Gastroesophageal sphincter (tissue), 4 donors: Measurements from ENCODE around the gene FRA10AC1. TPM values are rescaled to one million over a fixed set of nuclear protein-coding genes. Genes with fewer than 3 reads are reported as not detected.

Experiments used
- ATAC-seq: fragments of 150-250 bp; one replicate; pipeline ENCODE4 v1.9.1; 2016; ENCODE audit warnings: mild to moderate bottlenecking, moderate library complexity
- H3K27ac ChIP-seq, 4 donors: fragments of 200-600 bp; sonication (generic) in 3 of 4; 1 replicate in 3 of 4; 2 replicates in 1 of 4; pipeline ENCODE4 v1.5.1; 2016 to 2019
- H3K27me3 ChIP-seq: fragments of 200-600 bp; sonication (generic); one replicate; pipeline ENCODE4 v1.5.1; 2019
- H3K36me3 ChIP-seq, 2 donors: fragments of 200-600 bp; sonication (generic); one replicate each; pipeline ENCODE4 v1.5.1; 2019; ENCODE audit warnings: control low read depth in 1 of 2
- H3K4me1 ChIP-seq, 3 donors: fragments of 200-600 bp; sonication (generic); 1 replicate in 2 of 3; 2 replicates in 1 of 3; pipeline ENCODE4 v1.5.1; 2016 to 2019; ENCODE audit warnings: control low read depth in 2 of 3
- H3K4me3 ChIP-seq, 2 donors: fragments of 200-600 bp; sonication (generic); one replicate each; pipeline ENCODE4 v1.5.1; 2019; ENCODE audit warnings: mild to moderate bottlenecking in 1 of 2, moderate library complexity in 1 of 2
- H3K9me3 ChIP-seq, 3 donors: fragments of 200-600 bp; sonication (generic); one replicate each; pipeline ENCODE4 v1.5.1; 2017 to 2019; ENCODE audit warnings: control low read depth in 2 of 3
- EP300 ChIP-seq: sonication (generic); formaldehyde crosslinking; IDR thresholded peaks from one replicate; pipeline ENCODE4 v1.6.1; 2017; ENCODE audit warnings: antibody characterized with exemption, mild to moderate bottlenecking
- POLR2A ChIP-seq, 2 donors: fragments of 450-650 bp; IDR thresholded peaks; one replicate each; pipeline ENCODE4 v1.6.1; 2017; ENCODE audit warnings: antibody characterized with exemption in 2 of 2, mild to moderate bottlenecking in 2 of 2, moderate library complexity in 1 of 2
- POLR2AphosphoS5 ChIP-seq: sonication (generic); formaldehyde crosslinking; IDR thresholded peaks from one replicate; pipeline ENCODE4 v1.6.1; 2017; ENCODE audit warnings: antibody characterized with exemption
- WGBS, 2 donors: methylation state at CpG; one replicate each; pipeline ENCODE4 v1.1.5; 2018; ENCODE audit warnings: low coverage in 1 of 2; 5-methylcytosine and 5-hydroxymethylcytosine counted together
- total RNA-seq, 4 donors: library from RNA; depleted of rRNA; stranded (reverse); fragments of >200 nt; gene quantifications; one replicate each; pipeline ENCODE4 v1.1.0, GENCODE V29; 2016
- TF ChIP-seq, protein P1 (sequence below), 4 experiments: fragments of 200-600 bp in 2 of 4; fragments of 450-650 bp in 2 of 4; sonication (generic) in 1 of 4; IDR thresholded peaks; one replicate each; pipeline ENCODE4 v1.5.1; 2017 to 2019; ENCODE audit warnings: antibody characterized with exemption in 4 of 4, mild to moderate bottlenecking in 2 of 4, moderate library complexity in 2 of 4

FRA10AC1 gene
- total RNA-seq, 4 donors from 2014 or later: 8.4 to 28.6 (median 14.3) TPM

DNA sequence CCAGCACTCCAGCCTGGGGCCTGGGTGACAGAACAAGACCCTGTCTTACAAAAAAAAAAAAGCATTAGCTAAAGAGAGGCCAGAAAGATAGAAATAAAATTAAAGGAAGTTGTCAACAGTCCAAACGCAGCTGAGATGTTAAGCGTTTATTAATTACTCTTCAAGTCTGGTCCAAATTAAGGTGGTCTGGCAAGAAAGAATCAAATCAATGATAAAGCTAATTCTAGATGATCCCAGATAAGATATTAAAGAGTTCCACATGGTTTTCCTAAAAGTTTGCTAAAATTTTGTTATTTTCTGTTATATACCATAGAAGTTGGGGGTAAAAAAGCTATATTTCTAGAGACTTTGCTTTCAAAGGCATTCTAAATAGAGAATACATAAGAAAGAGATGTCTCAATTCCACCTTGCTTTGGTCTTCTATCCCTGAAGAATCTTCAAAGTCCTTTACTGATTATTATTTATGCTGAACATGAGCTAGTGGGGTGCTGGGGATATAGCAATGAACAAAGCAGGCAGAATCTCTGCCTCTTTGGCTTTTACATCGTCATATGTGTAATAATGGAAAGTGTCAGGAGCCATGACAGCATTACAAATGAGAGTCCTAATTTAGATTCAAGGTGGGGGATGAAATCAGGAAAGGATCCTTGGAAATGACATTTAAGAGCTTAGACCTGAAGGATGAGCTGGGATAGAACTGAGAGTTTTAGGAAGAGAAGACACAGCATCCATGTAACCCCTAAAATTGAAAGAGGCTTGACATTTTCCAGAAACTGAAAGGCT is 23.4 kb downstream of the FRA10AC1 start:
- ATAC-seq: no peak
- no peaks in the 10 kb centered on the region for H3K9me3 ChIP-seq
- H3K27ac ChIP-seq: no peak overlapping the region
- 74 to 86% methylated on average over 3 of the region's 3 CpGs for WGBS, 2 donors
- no peak for TF ChIP-seq POLR2A (IDR thresholded peaks at IDR 0.05)
- TF ChIP-seq, protein P1, sequence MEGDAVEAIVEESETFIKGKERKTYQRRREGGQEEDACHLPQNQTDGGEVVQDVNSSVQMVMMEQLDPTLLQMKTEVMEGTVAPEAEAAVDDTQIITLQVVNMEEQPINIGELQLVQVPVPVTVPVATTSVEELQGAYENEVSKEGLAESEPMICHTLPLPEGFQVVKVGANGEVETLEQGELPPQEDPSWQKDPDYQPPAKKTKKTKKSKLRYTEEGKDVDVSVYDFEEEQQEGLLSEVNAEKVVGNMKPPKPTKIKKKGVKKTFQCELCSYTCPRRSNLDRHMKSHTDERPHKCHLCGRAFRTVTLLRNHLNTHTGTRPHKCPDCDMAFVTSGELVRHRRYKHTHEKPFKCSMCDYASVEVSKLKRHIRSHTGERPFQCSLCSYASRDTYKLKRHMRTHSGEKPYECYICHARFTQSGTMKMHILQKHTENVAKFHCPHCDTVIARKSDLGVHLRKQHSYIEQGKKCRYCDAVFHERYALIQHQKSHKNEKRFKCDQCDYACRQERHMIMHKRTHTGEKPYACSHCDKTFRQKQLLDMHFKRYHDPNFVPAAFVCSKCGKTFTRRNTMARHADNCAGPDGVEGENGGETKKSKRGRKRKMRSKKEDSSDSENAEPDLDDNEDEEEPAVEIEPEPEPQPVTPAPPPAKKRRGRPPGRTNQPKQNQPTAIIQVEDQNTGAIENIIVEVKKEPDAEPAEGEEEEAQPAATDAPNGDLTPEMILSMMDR (IDR thresholded peaks at IDR 0.05): no peak
- TF ChIP-seq EP300: no peak
- TF ChIP-seq POLR2AphosphoS5: no peak
- H3K4me3 ChIP-seq: no peak overlapping the region
- H3K27me3 ChIP-seq: no peaks in the 10 kb centered on the region
- H3K4me1 ChIP-seq: no peaks in the 10 kb centered on the region
- H3K36me3 ChIP-seq: peaks cover 3 to 92% of the 10 kb centered on the region in 2 donors

DNA sequence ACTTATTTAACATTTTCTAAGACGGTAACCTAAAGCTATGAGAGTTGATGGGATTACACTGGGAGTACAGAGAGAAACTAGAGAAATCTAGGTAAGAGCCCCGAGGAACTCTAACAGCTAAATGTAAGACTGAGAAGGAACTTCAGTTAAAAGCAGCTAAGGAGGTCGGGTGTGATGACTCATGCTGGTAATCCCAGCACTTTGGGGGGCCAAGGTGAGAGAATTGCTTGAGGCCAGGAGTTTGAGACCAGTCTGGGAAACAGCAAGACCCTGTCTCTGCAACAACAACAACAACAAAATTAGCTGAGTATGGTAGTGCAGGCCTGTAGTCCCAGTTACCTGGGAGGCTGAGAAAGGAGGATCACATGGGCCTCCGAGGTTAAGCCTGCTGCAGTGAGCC is 24.0 kb downstream of the FRA10AC1 start:
- ATAC-seq: no peak
- WGBS, 2 donors: 86% methylated on average over 4 of the region's 4 CpGs

DNA sequence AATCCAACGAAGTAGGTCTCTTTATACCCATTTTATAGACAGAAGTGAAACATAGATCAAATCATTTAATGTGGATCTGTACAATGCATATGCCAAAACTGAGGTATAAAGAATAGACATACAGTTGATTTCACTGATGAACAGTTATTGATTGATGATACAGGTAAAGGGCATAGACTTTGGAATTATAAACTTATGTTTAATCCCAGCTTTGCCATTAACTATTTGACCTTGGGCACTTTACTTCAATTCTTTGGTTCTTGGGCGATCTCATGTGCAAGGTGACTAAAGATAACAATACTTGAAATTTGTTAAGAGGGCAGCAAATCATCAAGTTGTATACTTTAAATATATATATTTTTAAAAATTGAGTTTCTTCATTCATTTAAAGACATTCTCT is 28.6 kb downstream of the FRA10AC1 start:
- 91 to 100% methylated on average over 2 of the region's 2 CpGs for WGBS, 2 donors
- no peak for ATAC-seq
- Histone ChIP-seq H3K36me3 (peaks cover 3 to 91% of the 10 kb centered on the region in 2 donors), H3K9me3 (no peaks in the 10 kb centered on the region), H3K27ac (no peak overlapping the region), H3K27me3 (no peaks in the 10 kb centered on the region), H3K4me3 (no peak overlapping the region), H3K4me1 (no peaks in the 10 kb centered on the region)
- TF ChIP-seq POLR2A (IDR thresholded peaks at IDR 0.05): no peak
- TF ChIP-seq, protein P1 (IDR thresholded peaks at IDR 0.05): no peak
- no peak for TF ChIP-seq POLR2AphosphoS5
- no peak for TF ChIP-seq EP300

More for the DNA sequence above, 24.0 kb downstream of the FRA10AC1 start:
- H3K4me1 ChIP-seq: no peaks in the 10 kb centered on the region
- no peak for TF ChIP-seq POLR2AphosphoS5
- H3K9me3 ChIP-seq: no peaks in the 10 kb centered on the region
- no peak overlapping the region for H3K27ac ChIP-seq
- H3K36me3 ChIP-seq: peaks cover 3 to 92% of the 10 kb centered on the region in 2 donors
- no peaks in the 10 kb centered on the region for H3K27me3 ChIP-seq
- H3K4me3 ChIP-seq: no peak overlapping the region

DNA sequence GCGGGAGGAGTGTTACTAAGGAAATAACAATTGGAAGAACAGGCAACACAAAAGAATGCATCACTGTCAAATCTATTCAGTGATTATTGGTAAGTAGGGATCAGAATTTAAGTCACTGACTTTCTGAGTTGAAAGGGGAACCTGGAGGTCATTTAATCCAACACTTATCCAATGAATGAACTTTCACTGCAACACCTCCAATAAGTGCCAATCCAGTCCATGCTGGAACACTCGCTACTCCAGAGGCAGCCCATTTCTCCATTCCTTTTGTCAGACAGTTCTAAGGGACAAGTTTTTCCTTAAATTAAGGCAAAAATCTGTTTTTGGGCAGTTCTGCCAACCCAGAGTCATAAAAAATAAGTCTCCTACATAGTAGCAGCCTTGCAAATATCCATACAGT is 29.5 kb downstream of the FRA10AC1 start:
- Histone ChIP-seq H3K4me1 (no peaks in the 10 kb centered on the region), H3K27me3 (no peaks in the 10 kb centered on the region), H3K9me3 (no peaks in the 10 kb centered on the region), H3K27ac (no peak overlapping the region), H3K36me3 (peaks cover 3 to 91% of the 10 kb centered on the region in 2 donors), H3K4me3 (no peak overlapping the region)
- TF ChIP-seq EP300: no peak
- WGBS, 2 donors: 93 to 100% methylated on average over 1 to 2 of the region's 2 CpGs
- no peak for ATAC-seq

DNA sequence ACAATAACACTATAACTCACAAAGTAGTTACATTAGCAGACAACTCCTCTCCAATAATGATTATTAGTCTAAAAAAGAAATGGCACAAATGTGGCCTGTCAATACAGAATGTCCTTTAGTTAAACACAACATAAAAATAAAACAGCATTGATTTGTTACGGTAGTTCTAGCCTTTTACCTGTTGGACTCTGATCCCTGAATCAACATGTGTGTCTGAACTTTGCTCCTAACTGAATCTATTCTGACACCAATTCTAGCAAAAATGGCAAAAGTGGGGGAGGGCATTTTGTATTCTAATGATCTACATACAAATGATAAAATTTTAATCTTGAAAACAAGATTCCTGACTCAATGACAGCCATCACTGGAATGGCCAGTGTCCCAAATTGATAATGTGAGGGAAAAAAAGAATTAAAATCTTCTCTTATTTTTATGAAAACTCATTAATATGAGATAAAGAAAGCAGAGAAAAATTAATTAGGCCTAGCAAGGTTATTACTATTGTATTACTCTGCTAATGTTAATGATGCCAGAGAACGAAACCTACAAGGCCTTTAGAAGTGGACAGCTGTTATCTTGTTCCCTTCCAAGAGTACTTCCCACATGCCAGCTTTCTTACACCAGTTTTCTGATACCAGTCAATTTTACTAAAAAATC is 30.2 kb downstream of the FRA10AC1 start:
- no peak for ATAC-seq
- peaks cover 3 to 91% of the 10 kb centered on the region in 2 donors for H3K36me3 ChIP-seq
- H3K27ac ChIP-seq: no peak overlapping the region
- TF ChIP-seq EP300 (no peak), POLR2AphosphoS5 (no peak), POLR2A (IDR thresholded peaks at IDR 0.05) (no peak)
- TF ChIP-seq, protein P1 (IDR thresholded peaks at IDR 0.05): no peak
- no peak overlapping the region for H3K4me3 ChIP-seq
- no peaks in the 10 kb centered on the region for H3K27me3 ChIP-seq
- WGBS, 2 donors: 85 to 100% methylated on average over 2 of the region's 2 CpGs
- no peaks in the 10 kb centered on the region for H3K9me3 ChIP-seq
- H3K4me1 ChIP-seq: no peaks in the 10 kb centered on the region

DNA sequence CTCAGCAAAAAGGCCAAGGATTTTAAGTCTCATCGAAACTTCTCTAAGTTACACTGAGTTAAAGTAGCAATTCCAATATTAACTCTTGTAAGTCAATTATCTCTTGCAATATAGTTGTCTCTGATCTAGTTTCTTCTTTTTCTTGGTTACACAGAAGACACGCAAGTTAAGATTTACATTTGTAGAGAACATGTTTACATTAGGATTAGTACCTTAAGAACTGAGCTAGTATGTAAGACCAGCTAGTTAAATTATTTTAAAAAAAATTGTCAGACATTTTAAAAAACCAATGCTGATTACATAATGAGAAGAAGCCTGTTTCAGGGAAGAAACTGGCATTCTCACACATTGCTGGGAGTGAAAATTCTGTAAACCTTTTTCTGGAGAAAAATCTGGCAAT is 31.4 kb downstream of the FRA10AC1 start:
- no peaks in the 10 kb centered on the region for H3K27me3 ChIP-seq
- H3K36me3 ChIP-seq: peaks cover 3 to 92% of the 10 kb centered on the region in 2 donors
- WGBS, 2 donors: 65 to 77% methylated on average over 2 of the region's 2 CpGs
- no peak overlapping the region for H3K4me3 ChIP-seq
- ATAC-seq: no peak
- H3K9me3 ChIP-seq: no peaks in the 10 kb centered on the region
- TF ChIP-seq EP300: no peak
- TF ChIP-seq POLR2A (IDR thresholded peaks at IDR 0.05): no peak
- TF ChIP-seq, protein P1 (IDR thresholded peaks at IDR 0.05): no peak
- TF ChIP-seq POLR2AphosphoS5: no peak
- H3K4me1 ChIP-seq: no peaks in the 10 kb centered on the region
- H3K27ac ChIP-seq: no peak overlapping the region
